Keratinocyte (primary cell): ENCODE data around the gene TRIM74. TPM values are rescaled to one million over a fixed set of nuclear protein-coding genes. Genes with fewer than 3 reads are reported as not detected.
"Not testable (repeated sequence)": the region's sequence is repeated elsewhere in the genome, so short reads cannot be mapped to it uniquely, and the experiment has no call there.

Experiments
- DNase-seq: peaks from one replicate; pipeline ENCODE4 v3.0.0-alpha.2; 2011; ENCODE audit warnings: low read depth, missing footprints, low spot score
- FAIRE-seq: peaks from 2 replicates; lab custom pipeline; 2011; peaks lifted over from hg19 to GRCh38; lab: Jason Lieb, UNC
- H2AFZ ChIP-seq: 2 replicates; pipeline ENCODE4 v1.6.0; 2012; ENCODE audit warnings: low read length, control low read depth, inconsistent platforms; ENCODE audit not compliant: control insufficient read depth
- H3K27ac ChIP-seq: 2 replicates; pipeline ENCODE4 v1.5.1; 2011; ENCODE audit warnings: low read length; ENCODE audit not compliant: control insufficient read depth, insufficient read depth
- H3K27me3 ChIP-seq: 3 replicates; pipeline ENCODE4 v1.6.0; 2011; ENCODE audit warnings: low read length; ENCODE audit not compliant: control insufficient read depth, insufficient read depth; ENCODE audit errors: extremely low read depth
- H3K36me3 ChIP-seq, 2 experiments: 2 replicates in 1 of 2; 3 replicates in 1 of 2; pipeline ENCODE4 v1.5.1; 2011; ENCODE audit warnings: low read length in 2 of 2, mild to moderate bottlenecking in 1 of 2; ENCODE audit not compliant: control insufficient read depth in 2 of 2, insufficient read depth in 2 of 2; ENCODE audit errors: extremely low read depth in 1 of 2
- H3K4me1 ChIP-seq: 3 replicates; pipeline ENCODE4 v1.5.1; 2011; ENCODE audit warnings: low read length; ENCODE audit not compliant: control insufficient read depth, insufficient read depth; ENCODE audit errors: extremely low read depth
- H3K4me2 ChIP-seq: 3 replicates; pipeline ENCODE4 v1.6.0; 2011; ENCODE audit warnings: low read depth, low read length; ENCODE audit not compliant: control insufficient read depth, insufficient read depth; ENCODE audit errors: extremely low read depth
- H3K4me3 ChIP-seq, 3 experiments: fragments of 200-600 bp in 1 of 3; sonication (generic) in 1 of 3; 2 replicates in 2 of 3; 3 replicates in 1 of 3; pipeline ENCODE4 v1.5.1; 2011 to 2016; ENCODE audit warnings: low read length in 3 of 3, mild to moderate bottlenecking in 3 of 3, control low read depth in 2 of 3, inconsistent platforms in 1 of 3, low read depth in 1 of 3, mixed read lengths in 1 of 3, mixed run types in 1 of 3, moderate library complexity in 1 of 3; ENCODE audit not compliant: control insufficient read depth in 2 of 3, insufficient read depth in 2 of 3; ENCODE audit errors: extremely low read depth in 1 of 3
- H3K79me2 ChIP-seq: 2 replicates; pipeline ENCODE4 v1.6.0; 2012; ENCODE audit warnings: low read length; ENCODE audit not compliant: control insufficient read depth, insufficient read depth
- H3K9ac ChIP-seq: 3 replicates; pipeline ENCODE4 v1.6.0; 2011; ENCODE audit warnings: low read length; ENCODE audit not compliant: control insufficient read depth, insufficient read depth; ENCODE audit errors: extremely low read depth
- H3K9me1 ChIP-seq: 3 replicates; pipeline ENCODE4 v1.6.0; 2011; ENCODE audit warnings: low read length; ENCODE audit not compliant: control insufficient read depth, insufficient read depth; ENCODE audit errors: extremely low read depth
- H3K9me3 ChIP-seq: 2 replicates; pipeline ENCODE4 v1.5.1; 2012; ENCODE audit warnings: low read depth, low read length; ENCODE audit not compliant: control insufficient read depth
- H4K20me1 ChIP-seq: 3 replicates; pipeline ENCODE4 v1.6.0; 2011; ENCODE audit warnings: low read length; ENCODE audit not compliant: control insufficient read depth, insufficient read depth; ENCODE audit errors: extremely low read depth
- dilution Hi-C: fragments of 300-500 bp; cut with MboI; formaldehyde crosslinking; loops from one replicate; pipeline ENCODE4 v1.7.0; 2020; ENCODE audit warnings: low sequenced_read_pairs; ENCODE audit not compliant: extremely low pct_ligation_motif_present
- polyA plus RNA-seq, 5 experiments: library from polyadenylated mRNA; depleted of rRNA in 3 of 5; stranded (reverse) in 3 of 5; stranded (forward) in 1 of 5; unstranded in 1 of 5; fragments of >200 nt; gene quantifications; 1 replicate in 1 of 5; 2 replicates in 3 of 5; 3 replicates in 1 of 5; pipeline versions ENCODE4 v1.2.1 to v1.2.3, GENCODE V29; 2011 to 2012; ENCODE audit warnings: missing spikeins in 2 of 5, low read depth in 1 of 5, low replicate concordance in 1 of 5

TRIM74 gene
- polyA plus RNA-seq, 1 donor (not counting 4 experiments of a cell fraction or from before 2014, with no cell fraction given), result not detected

DNA sequence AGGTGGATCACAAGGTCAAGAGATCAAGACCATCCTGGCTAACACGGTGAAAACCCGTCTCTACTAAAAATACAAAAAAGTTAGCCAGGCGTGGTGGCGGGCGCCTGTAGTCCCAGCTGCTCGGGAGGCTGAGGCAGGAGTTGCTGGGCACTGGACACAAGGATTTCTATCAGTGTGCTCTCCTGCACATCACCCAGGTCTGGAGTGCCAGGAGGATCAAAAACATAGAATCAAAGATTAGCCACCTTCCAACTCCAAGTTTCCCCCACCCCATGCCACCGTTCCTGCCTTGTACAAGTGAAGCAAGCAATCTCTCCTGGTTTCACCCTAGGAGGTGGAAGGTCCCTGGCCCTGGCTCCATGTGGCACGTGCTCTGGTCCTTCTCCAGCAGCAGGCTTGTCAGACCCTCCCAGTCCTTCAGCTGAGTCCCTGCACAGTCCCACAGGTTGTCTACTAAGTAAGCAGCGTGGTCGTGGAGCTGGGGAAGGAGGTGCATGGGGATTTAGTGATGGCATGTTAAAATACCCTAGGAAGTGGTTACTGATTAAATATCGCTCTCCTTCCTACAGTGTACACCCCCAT, 28.7 kb upstream of the TRIM74 start:
- H4K20me1 ChIP-seq, FAIRE-seq, H3K4me3 ChIP-seq, H3K79me2 ChIP-seq, H2AFZ ChIP-seq, H3K4me2 ChIP-seq, H3K27me3 ChIP-seq, H3K4me1 ChIP-seq, dilution Hi-C loops, H3K9me3 ChIP-seq, DNase-seq, H3K9me1 ChIP-seq, H3K36me3 ChIP-seq, H3K27ac ChIP-seq, H3K9ac ChIP-seq: not testable (repeated sequence)

GRCh38 chr7:72997447-72997846, 28.2 kb upstream of the TRIM74 start:
- H2AFZ ChIP-seq, H3K9me1 ChIP-seq, H3K4me3 ChIP-seq, H3K9me3 ChIP-seq, H3K27ac ChIP-seq, H4K20me1 ChIP-seq, H3K36me3 ChIP-seq, FAIRE-seq, H3K79me2 ChIP-seq, DNase-seq, H3K4me1 ChIP-seq, H3K9ac ChIP-seq, H3K4me2 ChIP-seq, H3K27me3 ChIP-seq, dilution Hi-C loops: not testable (repeated sequence)

GRCh38 chr7:72995484-72995883, 26.2 kb upstream of the TRIM74 start:
- H3K9me3 ChIP-seq, H3K9me1 ChIP-seq, FAIRE-seq, DNase-seq, H3K36me3 ChIP-seq, H3K79me2 ChIP-seq, H3K9ac ChIP-seq, H3K4me1 ChIP-seq, H3K4me2 ChIP-seq, H3K4me3 ChIP-seq, H4K20me1 ChIP-seq, H2AFZ ChIP-seq, H3K27ac ChIP-seq, H3K27me3 ChIP-seq, dilution Hi-C loops: not testable (repeated sequence)

- dilution Hi-C loops, result not testable (repeated sequence)
These were observed 21.1 kb upstream of the TRIM74 start for GRCh38 chr7:72990146-72990913.

GRCh38 chr7:72982084-72982483, 12.8 kb upstream of the TRIM74 start:
- H3K79me2 ChIP-seq, H3K9me3 ChIP-seq, H3K27ac ChIP-seq, DNase-seq, H3K4me3 ChIP-seq, FAIRE-seq, dilution Hi-C loops, H3K27me3 ChIP-seq, H3K9me1 ChIP-seq, H3K4me1 ChIP-seq, H4K20me1 ChIP-seq, H3K9ac ChIP-seq, H3K4me2 ChIP-seq, H3K36me3 ChIP-seq, H2AFZ ChIP-seq: not testable (repeated sequence)

More at GRCh38 chr7:72990146-72990913, 21.1 kb upstream of the TRIM74 start:
- not testable (repeated sequence) for H3K9ac ChIP-seq, H3K4me3 ChIP-seq, H3K27ac ChIP-seq, H3K4me2 ChIP-seq, FAIRE-seq, H3K4me1 ChIP-seq, H3K9me1 ChIP-seq, H2AFZ ChIP-seq, H3K9me3 ChIP-seq, H4K20me1 ChIP-seq, H3K27me3 ChIP-seq, H3K36me3 ChIP-seq, H3K79me2 ChIP-seq, DNase-seq
